HL-60 (cell line): ENCODE results near the gene NINJ1.

Experiments
- DNase-seq, 2 experiments: peaks; one replicate each; pipeline ENCODE4 v3.0.0-alpha.2; 2010 to 2020; ENCODE audit warnings: low read depth in 1 of 2, low spot score in 1 of 2
- H3K27ac ChIP-seq: fragments of 250-450 bp; sonication (Bioruptor Pico); replicated peaks from 2 replicates; pipeline ENCODE4 v1.5.1; 2020; ENCODE audit warnings: mild to moderate bottlenecking, moderate library complexity
- H3K27me3 ChIP-seq: fragments of 250-450 bp; sonication (Bioruptor Pico); 2 replicates; pipeline ENCODE4 v1.5.1; 2021; ENCODE audit warnings: mild to moderate bottlenecking, moderate library complexity; ENCODE audit not compliant: insufficient read depth, poor library complexity, severe bottlenecking
- H3K4me3 ChIP-seq: replicated peaks from 2 replicates; pipeline ENCODE4 v1.5.1; 2011; ENCODE audit warnings: mild to moderate bottlenecking, control low read depth, low read length; ENCODE audit not compliant: insufficient read depth
- CTCF ChIP-seq: IDR thresholded peaks from one replicate; pipeline ENCODE4 v1.5.1; 2011; ENCODE audit warnings: low read length, control low read depth, inconsistent platforms; ENCODE audit not compliant: insufficient read depth
- GABPA ChIP-seq: IDR thresholded peaks from 2 replicates; pipeline ENCODE4 v1.6.1; 2012; ENCODE audit warnings: low read depth
- POLR2AphosphoS5 ChIP-seq: IDR thresholded peaks from 2 replicates; pipeline ENCODE4 v1.6.1; 2012; ENCODE audit warnings: low read depth
- SPI1 ChIP-seq: IDR thresholded peaks from 2 replicates; pipeline ENCODE4 v1.6.1; 2012; ENCODE audit warnings: low read depth, mild to moderate bottlenecking, borderline replicate concordance
- TF ChIP-seq, protein P1 (sequence below): IDR thresholded peaks from 2 replicates; pipeline ENCODE4 v1.6.1; 2012; ENCODE audit warnings: low read depth; ENCODE audit not compliant: insufficient replicate concordance

Gene NINJ1

DNA sequence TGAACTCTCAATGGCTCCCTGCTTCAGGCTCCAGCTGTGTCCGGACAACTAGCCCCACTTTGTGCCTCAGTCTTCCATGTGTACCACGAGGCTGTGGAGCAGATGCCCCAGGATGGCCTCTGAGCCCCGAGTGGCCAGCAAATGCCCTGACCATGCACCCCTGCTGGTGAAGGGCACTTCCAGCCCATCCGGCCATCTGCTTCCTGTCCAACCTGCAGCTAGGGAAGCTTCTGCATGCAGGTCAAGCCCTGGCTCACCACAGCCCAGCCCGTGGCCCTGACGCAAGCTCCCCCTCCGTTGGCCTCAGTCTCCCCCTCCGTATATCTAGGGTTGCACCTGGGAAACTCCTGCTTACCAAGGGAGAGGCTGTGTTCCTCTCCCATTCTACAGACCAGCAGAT, 4.8 kb downstream of the NINJ1 start:
- peak; percentile 18; the same call in 1 of the 2 replicates for TF ChIP-seq POLR2AphosphoS5
- TF ChIP-seq GABPA, result no peak
- TF ChIP-seq, protein P1, sequence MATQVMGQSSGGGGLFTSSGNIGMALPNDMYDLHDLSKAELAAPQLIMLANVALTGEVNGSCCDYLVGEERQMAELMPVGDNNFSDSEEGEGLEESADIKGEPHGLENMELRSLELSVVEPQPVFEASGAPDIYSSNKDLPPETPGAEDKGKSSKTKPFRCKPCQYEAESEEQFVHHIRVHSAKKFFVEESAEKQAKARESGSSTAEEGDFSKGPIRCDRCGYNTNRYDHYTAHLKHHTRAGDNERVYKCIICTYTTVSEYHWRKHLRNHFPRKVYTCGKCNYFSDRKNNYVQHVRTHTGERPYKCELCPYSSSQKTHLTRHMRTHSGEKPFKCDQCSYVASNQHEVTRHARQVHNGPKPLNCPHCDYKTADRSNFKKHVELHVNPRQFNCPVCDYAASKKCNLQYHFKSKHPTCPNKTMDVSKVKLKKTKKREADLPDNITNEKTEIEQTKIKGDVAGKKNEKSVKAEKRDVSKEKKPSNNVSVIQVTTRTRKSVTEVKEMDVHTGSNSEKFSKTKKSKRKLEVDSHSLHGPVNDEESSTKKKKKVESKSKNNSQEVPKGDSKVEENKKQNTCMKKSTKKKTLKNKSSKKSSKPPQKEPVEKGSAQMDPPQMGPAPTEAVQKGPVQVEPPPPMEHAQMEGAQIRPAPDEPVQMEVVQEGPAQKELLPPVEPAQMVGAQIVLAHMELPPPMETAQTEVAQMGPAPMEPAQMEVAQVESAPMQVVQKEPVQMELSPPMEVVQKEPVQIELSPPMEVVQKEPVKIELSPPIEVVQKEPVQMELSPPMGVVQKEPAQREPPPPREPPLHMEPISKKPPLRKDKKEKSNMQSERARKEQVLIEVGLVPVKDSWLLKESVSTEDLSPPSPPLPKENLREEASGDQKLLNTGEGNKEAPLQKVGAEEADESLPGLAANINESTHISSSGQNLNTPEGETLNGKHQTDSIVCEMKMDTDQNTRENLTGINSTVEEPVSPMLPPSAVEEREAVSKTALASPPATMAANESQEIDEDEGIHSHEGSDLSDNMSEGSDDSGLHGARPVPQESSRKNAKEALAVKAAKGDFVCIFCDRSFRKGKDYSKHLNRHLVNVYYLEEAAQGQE, result no peak
- no peak for TF ChIP-seq CTCF
- TF ChIP-seq SPI1, result no peak
- H3K4me3 ChIP-seq, result no peak overlapping the region
- no peaks in the 10 kb centered on the region for H3K27me3 ChIP-seq
- no peak for DNase-seq
- H3K27ac ChIP-seq, result peak overlapping the region; percentile 67; the same call in 1 of the 2 replicates

- TF ChIP-seq POLR2AphosphoS5 (no peak), GABPA (no peak), CTCF (no peak), SPI1 (no peak)
- TF ChIP-seq, protein P1, result no peak
- Histone ChIP-seq H3K27ac (peak overlapping the region; percentile 67), H3K4me3 (no peak overlapping the region), H3K27me3 (no peaks in the 10 kb centered on the region)
- no peak for DNase-seq
Observed at GRCh38 chr9:93128715-93129224, 5.3 kb downstream of the NINJ1 start.

DNA sequence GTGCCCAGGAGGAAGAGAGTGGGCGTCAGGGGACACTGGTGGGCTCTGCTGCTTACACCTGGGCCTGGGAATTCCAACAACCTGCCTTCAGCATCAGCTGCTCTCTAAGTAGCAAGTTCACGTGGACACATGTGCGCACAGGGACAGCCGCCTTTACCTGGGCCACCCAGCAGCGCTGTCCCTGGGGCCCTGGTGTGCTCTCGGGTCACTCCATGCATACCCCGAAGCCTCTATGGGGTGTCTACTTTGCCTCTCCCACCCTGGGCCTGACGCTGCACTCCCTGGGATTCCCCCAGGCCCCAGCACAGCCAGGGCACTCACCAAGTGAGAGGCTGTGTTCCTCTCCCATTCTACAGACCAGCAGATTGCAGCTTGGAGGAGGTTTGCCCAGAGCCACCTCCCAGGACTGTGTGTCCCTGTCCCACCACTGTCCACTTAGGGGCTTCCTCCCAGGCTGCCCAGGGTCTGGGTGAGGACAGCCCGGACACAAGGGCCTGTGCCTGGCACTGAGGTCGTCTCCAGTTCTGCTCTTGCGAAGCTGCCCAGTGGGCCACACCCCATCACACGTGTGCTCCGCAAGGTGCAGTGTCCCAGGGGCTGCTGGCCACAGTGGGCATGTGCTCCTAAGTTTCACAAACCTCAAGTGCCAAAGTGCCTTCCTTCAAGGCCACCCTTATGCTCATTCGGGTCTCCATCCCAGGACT, 5.9 kb downstream of the NINJ1 start:
- no peak for DNase-seq
- Histone ChIP-seq H3K27ac (peak overlapping the region; percentile 67), H3K4me3 (no peak overlapping the region), H3K27me3 (no peaks in the 10 kb centered on the region)
- TF ChIP-seq, protein P1, result no peak
- TF ChIP-seq POLR2AphosphoS5 (no peak; the same call in 1 of the 2 replicates), SPI1 (no peak), CTCF (no peak), GABPA (no peak)
